ENCODE measurements around the gene CD1C.

Gene CD1C

DNA sequence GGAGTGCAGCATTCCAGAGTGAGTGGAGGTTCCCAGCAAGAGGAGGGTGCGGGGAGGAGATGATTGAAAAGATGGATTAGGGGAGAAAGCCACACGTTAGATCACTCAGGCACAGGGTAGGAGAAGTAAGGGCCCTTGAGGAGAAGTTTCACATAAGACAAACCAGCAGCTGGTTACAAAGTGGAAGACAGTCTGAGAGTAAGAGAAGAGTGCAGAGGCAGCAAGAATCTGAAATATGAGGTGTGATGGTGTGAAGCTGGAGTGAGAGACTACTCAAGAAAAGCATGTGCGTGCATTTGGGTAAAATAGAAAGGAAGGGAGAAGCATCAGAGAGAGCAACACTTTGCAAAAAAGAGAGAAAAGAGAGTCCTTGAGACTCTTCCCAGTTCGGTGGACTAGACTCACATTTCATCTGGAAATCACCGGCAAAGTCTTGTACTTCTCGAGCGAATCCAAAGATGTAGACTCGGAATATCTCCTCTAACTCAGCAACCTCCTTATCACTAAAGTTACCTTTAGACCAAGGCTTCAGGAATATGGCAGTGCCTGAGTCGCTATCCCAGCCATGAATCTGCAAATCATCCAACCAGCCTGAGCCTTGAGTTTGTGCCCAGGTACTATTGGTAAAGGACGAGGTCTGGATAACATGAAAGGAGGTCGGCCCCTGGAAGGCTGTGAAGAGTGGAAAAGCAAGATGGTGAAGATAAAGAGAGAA, 40.8 kb downstream of the CD1C start:
- H3K4me1 ChIP-seq (ENCODE audit: insufficient read depth, low read length) = peaks cover 58% of the 10 kb centered on the region
- peaks cover 81% of the 10 kb centered on the region for H3K79me2 ChIP-seq (ENCODE audit: insufficient read depth, low read length)
- H3K4me3 ChIP-seq (ENCODE audit: low read depth in 1 of 2, low read length in 2 of 2) = peak overlapping the region; percentile 49 to 66
- H3K4me2 ChIP-seq (ENCODE audit: insufficient read depth, low read length) = peak overlapping the region; percentile 66
- no peak overlapping the region for H2AFZ ChIP-seq (ENCODE audit: low read depth, low read length)
- H3K9ac ChIP-seq (ENCODE audit: low read depth, low read length) = peak overlapping the region; percentile 80
- H3K9me3 ChIP-seq (ENCODE audit: insufficient read depth, low read length, severe bottlenecking) = no peaks in the 10 kb centered on the region
- peak; percentile 11 for ATAC-seq (ENCODE audit: insufficient read depth, low read depth)
- peak; percentile 76 for DNase-seq
- H3K27me3 ChIP-seq (ENCODE audit: insufficient read depth, low read length, poor library complexity) = no peaks in the 10 kb centered on the region
- H3K27ac ChIP-seq (ENCODE audit: low read length) = peak overlapping the region; percentile 100
- peaks cover 36% of the 10 kb centered on the region for H3K36me3 ChIP-seq (ENCODE audit: insufficient read depth, low read length)
- no peaks in the 10 kb centered on the region for H4K20me1 ChIP-seq (ENCODE audit: insufficient read depth, low read length)
- TF ChIP-seq, protein P1, sequence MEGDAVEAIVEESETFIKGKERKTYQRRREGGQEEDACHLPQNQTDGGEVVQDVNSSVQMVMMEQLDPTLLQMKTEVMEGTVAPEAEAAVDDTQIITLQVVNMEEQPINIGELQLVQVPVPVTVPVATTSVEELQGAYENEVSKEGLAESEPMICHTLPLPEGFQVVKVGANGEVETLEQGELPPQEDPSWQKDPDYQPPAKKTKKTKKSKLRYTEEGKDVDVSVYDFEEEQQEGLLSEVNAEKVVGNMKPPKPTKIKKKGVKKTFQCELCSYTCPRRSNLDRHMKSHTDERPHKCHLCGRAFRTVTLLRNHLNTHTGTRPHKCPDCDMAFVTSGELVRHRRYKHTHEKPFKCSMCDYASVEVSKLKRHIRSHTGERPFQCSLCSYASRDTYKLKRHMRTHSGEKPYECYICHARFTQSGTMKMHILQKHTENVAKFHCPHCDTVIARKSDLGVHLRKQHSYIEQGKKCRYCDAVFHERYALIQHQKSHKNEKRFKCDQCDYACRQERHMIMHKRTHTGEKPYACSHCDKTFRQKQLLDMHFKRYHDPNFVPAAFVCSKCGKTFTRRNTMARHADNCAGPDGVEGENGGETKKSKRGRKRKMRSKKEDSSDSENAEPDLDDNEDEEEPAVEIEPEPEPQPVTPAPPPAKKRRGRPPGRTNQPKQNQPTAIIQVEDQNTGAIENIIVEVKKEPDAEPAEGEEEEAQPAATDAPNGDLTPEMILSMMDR (IDR thresholded peaks at IDR 0.05; ENCODE audit: borderline replicate concordance, extremely low read depth, low read length, poor library complexity, severe bottlenecking) = no peak
- no peak for TF ChIP-seq EZH2 (IDR thresholded peaks at IDR 0.05; ENCODE audit: borderline replicate concordance, low read depth, low read length, severe bottlenecking)

DNA sequence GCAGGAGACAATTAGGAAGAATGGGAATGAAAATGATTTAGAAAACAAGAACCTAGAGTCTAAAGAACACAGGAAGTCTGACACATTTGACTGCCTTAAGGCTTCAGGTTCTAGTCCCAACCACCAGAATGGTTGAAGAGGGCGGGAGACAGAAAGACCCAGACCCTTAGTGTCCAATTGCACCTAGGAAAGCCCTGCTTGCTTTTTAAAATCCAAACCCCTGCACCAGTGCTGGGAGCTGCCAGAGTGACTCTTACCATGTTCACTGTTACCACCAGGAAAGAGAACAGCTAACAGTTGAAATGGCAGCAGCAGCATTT, 41.3 kb downstream of the CD1C start:
- no peak overlapping the region for H2AFZ ChIP-seq (ENCODE audit: low read depth, low read length)
- peaks cover 84% of the 10 kb centered on the region for H3K79me2 ChIP-seq (ENCODE audit: insufficient read depth, low read length)
- H3K27ac ChIP-seq (ENCODE audit: low read length) = peak overlapping the region; percentile 100
- peak overlapping the region; percentile 49 to 66 for H3K4me3 ChIP-seq (ENCODE audit: low read depth in 1 of 2, low read length in 2 of 2)
- H3K36me3 ChIP-seq (ENCODE audit: insufficient read depth, low read length) = peaks cover 39% of the 10 kb centered on the region
- no peaks in the 10 kb centered on the region for H3K27me3 ChIP-seq (ENCODE audit: insufficient read depth, low read length, poor library complexity)
- peaks cover 63% of the 10 kb centered on the region for H3K4me1 ChIP-seq (ENCODE audit: insufficient read depth, low read length)
- H3K9ac ChIP-seq (ENCODE audit: low read depth, low read length) = peak overlapping the region; percentile 80
- ATAC-seq (ENCODE audit: insufficient read depth, low read depth) = peak; percentile 27
- TF ChIP-seq EZH2 (IDR thresholded peaks at IDR 0.05; ENCODE audit: borderline replicate concordance, low read depth, low read length, severe bottlenecking) = no peak
- TF ChIP-seq, protein P1 (IDR thresholded peaks at IDR 0.05; ENCODE audit: borderline replicate concordance, extremely low read depth, low read length, poor library complexity, severe bottlenecking) = no peak
- no peaks in the 10 kb centered on the region for H3K9me3 ChIP-seq (ENCODE audit: insufficient read depth, low read length, severe bottlenecking)
- DNase-seq = peak; percentile 78
- no peaks in the 10 kb centered on the region for H4K20me1 ChIP-seq (ENCODE audit: insufficient read depth, low read length)
- H3K4me2 ChIP-seq (ENCODE audit: insufficient read depth, low read length) = peak overlapping the region; percentile 66

DNA sequence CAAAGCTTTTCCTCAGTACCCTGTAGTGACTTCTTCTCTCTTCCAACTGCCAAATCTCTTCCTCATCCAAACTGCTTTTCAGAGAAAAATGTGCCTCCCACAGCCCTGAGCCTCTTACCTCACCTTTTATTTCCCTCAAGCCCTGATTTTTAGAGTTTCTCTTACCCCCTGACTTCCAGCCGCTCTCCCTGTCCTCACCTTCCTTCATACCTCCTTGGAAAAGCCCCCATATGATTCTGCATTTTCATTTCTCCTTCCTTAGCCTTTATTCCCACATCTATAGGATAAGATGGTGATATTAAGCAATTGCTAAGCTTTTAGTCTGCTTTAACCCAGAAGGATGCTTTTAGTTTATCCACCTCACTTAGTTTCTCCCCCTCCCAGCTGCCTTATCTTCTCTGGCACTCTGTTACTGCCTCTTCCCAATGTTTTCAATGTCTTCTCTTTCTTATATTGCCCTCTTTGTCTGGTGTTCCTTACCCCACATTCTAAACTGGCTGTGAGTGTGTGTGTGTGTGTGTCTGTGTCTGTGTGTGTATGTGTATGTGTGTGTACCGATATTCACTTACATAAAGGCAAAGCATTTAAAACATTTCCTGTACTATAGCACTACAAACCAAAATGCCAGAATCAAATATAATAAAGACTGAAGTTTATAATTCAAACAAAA, 41.9 kb downstream of the CD1C start, which contains the start of gene CD1B:
TSS of gene CD1B (minus strand) at position 51 of the 670 bp plus-strand sequence. CDS start 108 bp downstream, outside the sequence.
- Histone ChIP-seq H3K4me2 (ENCODE audit: insufficient read depth, low read length) (peak within 1 kb of the TSS; percentile 66), H3K4me1 (ENCODE audit: insufficient read depth, low read length) (peaks cover 69% of the 10 kb centered on the region), H3K36me3 (ENCODE audit: insufficient read depth, low read length) (peaks cover 39% of the 10 kb centered on the region), H3K9ac (ENCODE audit: low read depth, low read length) (peak within 1 kb of the TSS; percentile 80), H3K27ac (ENCODE audit: low read length) (peak within 1 kb of the TSS; percentile 100), H3K79me2 (ENCODE audit: insufficient read depth, low read length) (peaks cover 83% of the 10 kb centered on the region), H2AFZ (ENCODE audit: low read depth, low read length) (no peak within 1 kb of the TSS), H3K27me3 (ENCODE audit: insufficient read depth, low read length, poor library complexity) (no peaks in the 10 kb centered on the region), H3K9me3 (ENCODE audit: insufficient read depth, low read length, severe bottlenecking) (no peaks in the 10 kb centered on the region), H3K4me3 (ENCODE audit: low read depth in 1 of 2, low read length in 2 of 2) (peak within 1 kb of the TSS; percentile 49 to 66), H4K20me1 (ENCODE audit: insufficient read depth, low read length) (no peaks in the 10 kb centered on the region)
- no peak for TF ChIP-seq EZH2 (IDR thresholded peaks at IDR 0.05; ENCODE audit: borderline replicate concordance, low read depth, low read length, severe bottlenecking)
- TF ChIP-seq, protein P1 (IDR thresholded peaks at IDR 0.05; ENCODE audit: borderline replicate concordance, extremely low read depth, low read length, poor library complexity, severe bottlenecking) = no peak
- ATAC-seq (ENCODE audit: insufficient read depth, low read depth) (no peak), DNase-seq (no peak)
